ENCODE results near the gene POP4. TPM values are rescaled to one million over a fixed set of nuclear protein-coding genes. Genes with fewer than 3 reads are reported as not detected.
A peak's percentile ranks its signal among the peaks of the same experiment; 100 is the strongest.

The POP4 gene
- total RNA-seq, 1 donor from 2014 or later, result 52.7 TPM

- Mint-ChIP-seq H3K36me3 (ENCODE audit: insufficient read depth) (no peaks in the 10 kb centered on the region), H3K27ac (peak overlapping the region; percentile 45), H3K27me3 (no peaks in the 10 kb centered on the region), H3K4me3 (ENCODE audit: low read depth) (no peak overlapping the region), H3K9me3 (ENCODE audit: low read depth) (no peaks in the 10 kb centered on the region), H3K4me1 (ENCODE audit: low read depth) (peaks cover 18% of the 10 kb centered on the region)
- no peak for TF ChIP-seq CTCF (IDR thresholded peaks at IDR 0.05; ENCODE audit: unreplicated experiment)
- no peak for DNase-seq (ENCODE audit: low spot score, unreplicated experiment)
Observed at GRCh38 chr19:29628661-29629385, 22.7 kb downstream of the POP4 start.

GRCh38 chr19:29629836-29630534, 23.9 kb downstream of the POP4 start:
- H3K9me3 Mint-ChIP-seq (ENCODE audit: low read depth), result no peaks in the 10 kb centered on the region
- no peak overlapping the region for H3K4me3 Mint-ChIP-seq (ENCODE audit: low read depth)
- H3K36me3 Mint-ChIP-seq (ENCODE audit: insufficient read depth), result no peaks in the 10 kb centered on the region
- no peak for DNase-seq (ENCODE audit: low spot score, unreplicated experiment)
- no peaks in the 10 kb centered on the region for H3K27me3 Mint-ChIP-seq
- peaks cover 10% of the 10 kb centered on the region for H3K4me1 Mint-ChIP-seq (ENCODE audit: low read depth)
- peak overlapping the region; percentile 81 for H3K27ac Mint-ChIP-seq
- TF ChIP-seq CTCF (IDR thresholded peaks at IDR 0.05; ENCODE audit: unreplicated experiment), result no peak

- no peak for TF ChIP-seq CTCF (IDR thresholded peaks at IDR 0.05; ENCODE audit: unreplicated experiment)
- no peaks in the 10 kb centered on the region for H3K9me3 Mint-ChIP-seq (ENCODE audit: low read depth)
- no peaks in the 10 kb centered on the region for H3K36me3 Mint-ChIP-seq (ENCODE audit: insufficient read depth)
- H3K27me3 Mint-ChIP-seq, result no peaks in the 10 kb centered on the region
- DNase-seq (ENCODE audit: low spot score, unreplicated experiment), result no peak
- H3K27ac Mint-ChIP-seq, result peak overlapping the region; percentile 29
- peaks cover 4% of the 10 kb centered on the region for H3K4me1 Mint-ChIP-seq (ENCODE audit: low read depth)
- H3K4me3 Mint-ChIP-seq (ENCODE audit: low read depth), result no peak overlapping the region
Observed at GRCh38 chr19:29630655-29631054, 24.6 kb downstream of the POP4 start.

- Mint-ChIP-seq H3K4me3 (ENCODE audit: low read depth) (no peak overlapping the region), H3K9me3 (ENCODE audit: low read depth) (no peaks in the 10 kb centered on the region), H3K27ac (no peak overlapping the region), H3K4me1 (ENCODE audit: low read depth) (peaks cover 2% of the 10 kb centered on the region), H3K27me3 (no peaks in the 10 kb centered on the region), H3K36me3 (ENCODE audit: insufficient read depth) (no peaks in the 10 kb centered on the region)
- no peak for DNase-seq (ENCODE audit: low spot score, unreplicated experiment)
- no peak for TF ChIP-seq CTCF (IDR thresholded peaks at IDR 0.05; ENCODE audit: unreplicated experiment)
Observed at GRCh38 chr19:29631450-29631849, 25.4 kb downstream of the POP4 start.

- H3K36me3 Mint-ChIP-seq (ENCODE audit: insufficient read depth), result no peaks in the 10 kb centered on the region
- H3K9me3 Mint-ChIP-seq (ENCODE audit: low read depth), result no peaks in the 10 kb centered on the region
- H3K4me3 Mint-ChIP-seq (ENCODE audit: low read depth), result no peak overlapping the region
- no peaks in the 10 kb centered on the region for H3K27me3 Mint-ChIP-seq
- no peak for TF ChIP-seq CTCF (IDR thresholded peaks at IDR 0.05; ENCODE audit: unreplicated experiment)
- H3K27ac Mint-ChIP-seq, result no peak overlapping the region
- DNase-seq (ENCODE audit: low spot score, unreplicated experiment), result no peak
- H3K4me1 Mint-ChIP-seq (ENCODE audit: low read depth), result no peaks in the 10 kb centered on the region
Observed at GRCh38 chr19:29634002-29634401, 27.9 kb downstream of the POP4 start.

All from progenitor cell of endocrine pancreas (in vitro differentiated cells).